ENCODE results near the gene NXPE1.

Gene NXPE1

DNA sequence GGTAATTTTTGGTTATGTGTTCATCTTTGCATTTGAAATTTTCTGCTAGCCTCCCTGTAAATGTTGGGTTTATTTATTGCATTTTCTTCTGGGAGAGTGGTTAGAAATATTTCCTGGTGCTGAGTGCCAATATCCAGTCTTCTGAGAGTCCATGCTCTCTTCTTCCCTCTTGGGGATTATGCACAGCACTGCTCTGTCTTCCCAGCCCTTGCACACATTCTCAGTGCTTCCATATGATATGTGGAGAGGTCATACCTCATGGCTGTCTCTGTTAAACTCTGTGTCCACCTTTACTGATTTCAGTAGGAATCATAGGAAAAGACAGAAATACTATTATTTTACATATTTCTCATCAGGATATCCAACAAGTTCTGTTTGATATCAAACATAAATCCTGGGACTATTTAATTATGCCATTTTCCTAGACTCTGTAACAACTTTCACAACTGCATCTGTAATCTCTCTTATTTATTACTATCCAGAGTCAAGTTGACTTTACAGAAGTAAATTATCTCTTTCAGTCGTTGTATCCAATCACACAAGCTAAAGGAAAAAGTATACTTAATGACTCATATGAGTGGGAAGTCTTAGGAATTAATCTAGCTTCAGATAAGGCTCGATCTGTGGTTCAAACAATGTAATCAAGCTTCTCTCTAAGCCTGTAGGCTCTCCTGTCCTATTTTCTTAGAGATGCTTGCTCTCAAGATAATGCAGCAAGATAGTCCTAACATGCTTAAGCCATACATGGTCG, 2.7 kb upstream of the NXPE1 start:
- DNase-seq (ENCODE audit: low read depth), result no peak

DNA sequence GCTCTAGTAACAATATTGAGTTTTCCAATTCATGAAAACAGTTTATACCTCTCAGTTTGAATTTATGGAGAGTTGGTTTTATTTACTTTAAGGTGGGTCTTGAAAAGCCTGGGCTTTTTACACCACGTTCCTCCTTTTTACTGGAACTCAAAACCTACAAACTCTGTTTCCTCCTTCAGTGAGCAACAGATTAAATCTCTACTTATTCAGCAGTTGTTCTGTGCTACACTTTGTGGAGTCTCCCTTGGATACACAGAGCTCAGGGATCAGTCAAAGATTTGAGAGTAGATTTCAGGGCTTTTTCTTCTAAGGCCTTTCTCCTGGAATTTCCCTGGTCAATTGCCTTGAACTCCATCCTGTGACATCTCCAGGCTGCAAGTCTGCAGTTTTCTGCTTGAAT, 3.5 kb downstream of the NXPE1 start:
- no peak for DNase-seq (ENCODE audit: low read depth)

GRCh38 chr11:114553642-114554041, 6.0 kb downstream of the NXPE1 start:
- DNase-seq (ENCODE audit: low read depth), result no peak

DNA sequence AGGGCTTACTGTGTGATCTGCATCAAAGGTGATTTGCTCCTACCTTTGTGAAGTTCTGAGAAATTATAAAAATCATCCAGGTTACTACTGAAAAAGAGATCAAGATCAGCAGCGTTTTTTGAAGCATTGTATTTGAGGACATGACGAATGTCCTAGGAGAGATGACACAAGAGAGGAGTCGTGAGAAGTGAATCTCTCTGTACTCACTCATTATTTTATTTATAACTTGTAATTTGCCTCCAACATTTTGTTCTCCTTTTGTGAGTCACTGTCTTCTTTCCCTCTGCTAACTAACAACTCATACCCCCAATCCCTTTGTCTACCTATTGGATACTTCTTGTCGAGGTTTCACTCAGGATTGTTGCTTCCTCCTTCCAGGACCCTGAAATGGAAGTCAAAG, 8.6 kb downstream of the NXPE1 start:
- no peak for DNase-seq (ENCODE audit: low read depth)

GRCh38 chr11:114525682-114526081, 34.0 kb downstream of the NXPE1 start:
- no peak for DNase-seq (ENCODE audit: low read depth)

GRCh38 chr11:114524122-114524521, 35.6 kb downstream of the NXPE1 start:
- no peak for DNase-seq (ENCODE audit: low read depth)

GRCh38 chr11:114522818-114523217, 36.9 kb downstream of the NXPE1 start:
- no peak for DNase-seq (ENCODE audit: low read depth)

GRCh38 chr11:114511538-114511937, 48.1 kb downstream of the NXPE1 start:
- DNase-seq (ENCODE audit: low read depth), result no peak

DNA sequence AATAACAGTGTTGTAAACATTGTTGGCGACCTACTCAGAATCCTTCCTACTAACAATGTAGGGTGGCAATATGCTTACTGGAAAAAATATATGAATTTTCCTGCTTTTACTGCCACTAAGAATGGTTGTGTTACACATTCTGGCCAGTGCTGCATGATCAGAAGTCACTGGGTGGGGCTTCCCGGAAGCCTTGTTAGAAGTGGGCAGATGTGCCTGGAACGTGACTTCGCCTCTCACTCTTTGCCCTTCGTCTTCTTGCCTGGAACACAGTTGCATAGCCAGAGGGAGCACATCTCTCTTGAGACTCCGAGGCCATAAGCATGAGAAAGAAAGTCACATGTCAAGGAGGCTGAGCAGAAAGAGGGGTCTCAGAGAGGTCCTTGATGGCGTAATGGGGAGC, 48.6 kb downstream of the NXPE1 start:
- no peak for DNase-seq (ENCODE audit: low read depth)

- no peak for DNase-seq (ENCODE audit: low read depth)
These were observed 57.8 kb downstream of the NXPE1 start for GRCh38 chr11:114501901-114502300.

GRCh38 chr11:114499756-114500155, 59.9 kb downstream of the NXPE1 start:
- DNase-seq (ENCODE audit: low read depth), result no peak

GRCh38 chr11:114496915-114497314, 62.8 kb downstream of the NXPE1 start:
- DNase-seq (ENCODE audit: low read depth), result no peak

GRCh38 chr11:114483929-114484328, 75.8 kb downstream of the NXPE1 start:
- no peak for DNase-seq (ENCODE audit: low read depth)

- no peak for DNase-seq (ENCODE audit: low read depth)
These were observed 77.6 kb downstream of the NXPE1 start for GRCh38 chr11:114482114-114482513.

- DNase-seq (ENCODE audit: low read depth), result no peak
These were observed 80.3 kb downstream of the NXPE1 start for GRCh38 chr11:114479331-114479730.

GRCh38 chr11:114478768-114479167, 80.9 kb downstream of the NXPE1 start:
- DNase-seq (ENCODE audit: low read depth), result no peak

DNA sequence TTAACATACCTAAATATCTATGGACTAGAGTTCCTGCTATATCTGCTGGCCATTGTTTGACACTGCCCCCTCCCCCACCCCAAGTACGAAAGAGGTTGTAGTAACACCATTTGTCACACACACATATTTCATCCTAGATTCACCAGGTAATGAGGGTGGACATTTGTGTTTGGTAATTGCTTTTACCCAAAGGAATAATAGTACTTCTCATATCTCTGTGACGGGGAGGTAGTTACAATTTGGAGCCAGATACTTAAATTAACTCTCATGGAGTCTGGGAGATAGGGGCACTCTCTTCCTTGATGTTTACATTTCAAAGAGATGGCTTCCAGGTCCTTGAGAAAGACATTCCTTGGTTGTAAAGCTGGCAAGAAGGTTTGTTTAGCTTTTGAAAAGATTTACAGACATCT, 81.7 kb downstream of the NXPE1 start:
- DNase-seq (ENCODE audit: low read depth), result no peak

DNA sequence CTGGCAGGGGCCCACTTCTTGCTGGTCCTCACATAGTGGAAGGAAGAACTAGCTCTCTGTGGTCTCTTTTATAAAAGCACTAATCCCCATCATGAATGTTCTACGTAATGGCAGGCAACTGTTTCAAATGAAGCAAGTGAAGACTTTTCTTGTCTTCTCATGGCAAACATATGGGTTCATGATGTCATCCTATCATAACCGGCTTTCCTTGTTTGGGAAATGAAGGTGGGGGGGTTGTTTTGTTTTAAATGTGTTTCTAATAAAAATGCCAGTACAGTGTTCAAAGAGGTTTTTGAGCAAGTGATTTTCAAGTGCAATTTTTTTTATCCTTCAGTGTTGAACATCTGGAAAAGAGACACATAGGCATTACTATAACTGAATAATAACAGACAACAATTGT, 87.0 kb downstream of the NXPE1 start:
- DNase-seq (ENCODE audit: low read depth), result no peak

Data from stimulated activated CD4-positive, alpha-beta T cell treated with anti-CD3 and anti-CD28 coated beads, Interleukin-2, amount 100 ng/mL, for 4 hours (primary cell).